Mesendoderm (in vitro differentiated cells): ENCODE results near the gene DDX28.

Source experiments
- DNase-seq: peaks from one replicate; pipeline ENCODE4 v3.0.0; 2013
- H2AK5ac ChIP-seq: 2 replicates; pipeline ENCODE4 v1.6.1; 2013; ENCODE audit warnings: low read length, inconsistent platforms
- H2BK120ac ChIP-seq: 2 replicates; pipeline ENCODE4 v1.6.1; 2013; ENCODE audit warnings: low read depth, mild to moderate bottlenecking, low read length, moderate library complexity, mixed read lengths
- H2BK15ac ChIP-seq: replicated peaks from 2 replicates; pipeline ENCODE4 v1.6.1; 2013; ENCODE audit warnings: low read depth, mild to moderate bottlenecking, moderate library complexity
- H2BK5ac ChIP-seq: 2 replicates; pipeline ENCODE4 v1.6.1; 2013; ENCODE audit warnings: low read length, inconsistent platforms
- H3K18ac ChIP-seq: 2 replicates; pipeline ENCODE4 v1.6.1; 2013; ENCODE audit warnings: mild to moderate bottlenecking, low read length, mixed read lengths
- H3K23ac ChIP-seq: one replicate; pipeline ENCODE4 v1.6.1; 2013; ENCODE audit warnings: low read length
- H3K27ac ChIP-seq: 2 replicates; pipeline ENCODE4 v1.5.1; 2013; ENCODE audit warnings: low read depth, mild to moderate bottlenecking, inconsistent platforms, low read length, moderate library complexity
- H3K27me3 ChIP-seq: 2 replicates; pipeline ENCODE4 v1.6.1; 2013; ENCODE audit warnings: low read length, control low read depth, mild to moderate bottlenecking, inconsistent platforms; ENCODE audit not compliant: insufficient read depth, poor library complexity
- H3K36me3 ChIP-seq: 2 replicates; pipeline ENCODE4 v1.6.1; 2013; ENCODE audit warnings: low read length, inconsistent platforms; ENCODE audit not compliant: control insufficient read depth, insufficient read depth
- H3K4ac ChIP-seq: one replicate; pipeline ENCODE4 v1.6.1; 2013; ENCODE audit warnings: low read depth, mild to moderate bottlenecking, low read length, moderate library complexity
- H3K4me1 ChIP-seq: 2 replicates; pipeline ENCODE4 v1.6.1; 2013; ENCODE audit warnings: low read depth, low read length, inconsistent platforms; ENCODE audit not compliant: control insufficient read depth
- H3K4me2 ChIP-seq: 2 replicates; pipeline ENCODE4 v1.6.1; 2013; ENCODE audit warnings: low read length
- H3K4me3 ChIP-seq: 2 replicates; pipeline ENCODE4 v1.5.1; 2013; ENCODE audit warnings: mild to moderate bottlenecking, low read length
- H3K56ac ChIP-seq: one replicate; pipeline ENCODE4 v1.6.1; 2013; ENCODE audit warnings: low read length
- H3K79me1 ChIP-seq: 2 replicates; pipeline ENCODE4 v1.6.1; 2013; ENCODE audit warnings: low read length, inconsistent platforms
- H3K79me2 ChIP-seq: 2 replicates; pipeline ENCODE4 v1.6.1; 2013; ENCODE audit warnings: mild to moderate bottlenecking, low read length; ENCODE audit not compliant: control insufficient read depth, insufficient read depth
- H3K9ac ChIP-seq: 2 replicates; pipeline ENCODE4 v1.6.1; 2013; ENCODE audit warnings: low read length, inconsistent platforms
- H4K5ac ChIP-seq: one replicate; pipeline ENCODE4 v1.6.1; 2013; ENCODE audit warnings: low read length
- H4K8ac ChIP-seq: one replicate; pipeline ENCODE4 v1.6.1; 2013; ENCODE audit warnings: low read depth, mild to moderate bottlenecking, control low read depth, low read length, moderate library complexity
- WGBS: extraction: QIAGEN DNeasy Blood & Tissue Kit; methylation state at CpG from one replicate; pipeline ENCODE4 v1.1.7; 2013; ENCODE audit warnings: low lambda C conversion rate, missing lambda C conversion rate; ENCODE audit not compliant: insufficient coverage; ENCODE audit errors: extremely low coverage; 5-methylcytosine and 5-hydroxymethylcytosine counted together

Gene DDX28

GRCh38 chr16:68062910-68063393 lies 39.9 kb upstream of the DDX28 start:
- Histone ChIP-seq H3K4me2 (no peak overlapping the region), H3K79me1 (no peaks in the 10 kb centered on the region), H3K9ac (no peak overlapping the region), H3K27me3 (no peaks in the 10 kb centered on the region), H3K18ac (no peak overlapping the region), H3K36me3 (peaks cover 2% of the 10 kb centered on the region), H4K5ac (no peak overlapping the region), H3K23ac (no peak overlapping the region), H2BK15ac (no peak overlapping the region), H4K8ac (no peak overlapping the region), H3K4me1 (no peaks in the 10 kb centered on the region), H2BK120ac (no peak overlapping the region), H3K79me2 (no peaks in the 10 kb centered on the region), H3K27ac (no peak overlapping the region), H3K4ac (no peak overlapping the region), H3K56ac (no peak overlapping the region), H3K4me3 (no peak overlapping the region), H2AK5ac (no peak overlapping the region), H2BK5ac (no peak overlapping the region)
- WGBS: no CpG with 5 or more reads among the region's 4 CpGs
- DNase-seq: no peak

GRCh38 chr16:68061396-68061795 lies 38.4 kb upstream of the DDX28 start:
- Histone ChIP-seq H2BK120ac (no peak overlapping the region), H3K18ac (no peak overlapping the region), H3K4me2 (no peak overlapping the region), H3K9ac (no peak overlapping the region), H3K79me2 (no peaks in the 10 kb centered on the region), H3K56ac (no peak overlapping the region), H3K23ac (no peak overlapping the region), H3K79me1 (no peaks in the 10 kb centered on the region), H3K4me3 (no peak overlapping the region), H2AK5ac (no peak overlapping the region), H2BK15ac (no peak overlapping the region), H3K4me1 (no peaks in the 10 kb centered on the region), H3K27ac (no peak overlapping the region), H2BK5ac (no peak overlapping the region), H4K8ac (no peak overlapping the region), H3K4ac (no peak overlapping the region), H4K5ac (no peak overlapping the region), H3K36me3 (peaks cover 2% of the 10 kb centered on the region), H3K27me3 (no peaks in the 10 kb centered on the region)
- WGBS: no CpG with 5 or more reads among the region's 3 CpGs
- DNase-seq: no peak

GRCh38 chr16:68059804-68060203 lies 36.8 kb upstream of the DDX28 start:
- no peak overlapping the region for H3K27ac ChIP-seq
- no peak overlapping the region for H2BK15ac ChIP-seq
- H3K79me1 ChIP-seq: no peaks in the 10 kb centered on the region
- no peak overlapping the region for H3K4me3 ChIP-seq
- H3K18ac ChIP-seq: no peak overlapping the region
- no peaks in the 10 kb centered on the region for H3K79me2 ChIP-seq
- no peak overlapping the region for H4K5ac ChIP-seq
- H2BK120ac ChIP-seq: no peak overlapping the region
- no peak overlapping the region for H3K23ac ChIP-seq
- H3K4me2 ChIP-seq: no peak overlapping the region
- H3K56ac ChIP-seq: no peak overlapping the region
- no peaks in the 10 kb centered on the region for H3K27me3 ChIP-seq
- no peak for DNase-seq
- no peaks in the 10 kb centered on the region for H3K4me1 ChIP-seq
- H3K4ac ChIP-seq: no peak overlapping the region
- no peak overlapping the region for H2AK5ac ChIP-seq
- no peak overlapping the region for H4K8ac ChIP-seq
- no peak overlapping the region for H3K9ac ChIP-seq
- no peak overlapping the region for H2BK5ac ChIP-seq
- H3K36me3 ChIP-seq: no peaks in the 10 kb centered on the region

- no CpG with 5 or more reads among the region's 3 CpGs for WGBS
- Histone ChIP-seq H2AK5ac (no peak overlapping the region), H2BK15ac (no peak overlapping the region)
These were observed 32.4 kb upstream of the DDX28 start for GRCh38 chr16:68055395-68055794.

GRCh38 chr16:68049449-68049848 lies 26.4 kb upstream of the DDX28 start:
- H3K4me1 ChIP-seq: no peaks in the 10 kb centered on the region
- no peak overlapping the region for H3K4ac ChIP-seq
- H2BK5ac ChIP-seq: no peak overlapping the region
- H3K27ac ChIP-seq: no peak overlapping the region
- H3K56ac ChIP-seq: no peak overlapping the region
- H3K36me3 ChIP-seq: peaks cover 3% of the 10 kb centered on the region
- H3K79me2 ChIP-seq: no peaks in the 10 kb centered on the region
- no peak overlapping the region for H3K23ac ChIP-seq
- no peak overlapping the region for H4K5ac ChIP-seq
- DNase-seq: no peak
- no peaks in the 10 kb centered on the region for H3K79me1 ChIP-seq
- no peak overlapping the region for H3K4me2 ChIP-seq
- no peaks in the 10 kb centered on the region for H3K27me3 ChIP-seq
- no peak overlapping the region for H2AK5ac ChIP-seq
- no peak overlapping the region for H2BK15ac ChIP-seq
- H2BK120ac ChIP-seq: no peak overlapping the region
- no CpG with 5 or more reads among the region's 2 CpGs for WGBS
- H3K4me3 ChIP-seq: no peak overlapping the region
- no peak overlapping the region for H3K18ac ChIP-seq
- H4K8ac ChIP-seq: no peak overlapping the region
- no peak overlapping the region for H3K9ac ChIP-seq

More at GRCh38 chr16:68055395-68055794, 32.4 kb upstream of the DDX28 start:
- Histone ChIP-seq H3K4me3 (no peak overlapping the region), H3K79me2 (no peaks in the 10 kb centered on the region), H4K8ac (no peak overlapping the region), H4K5ac (no peak overlapping the region), H3K79me1 (no peaks in the 10 kb centered on the region), H3K36me3 (peaks cover 3% of the 10 kb centered on the region), H3K4me2 (no peak overlapping the region), H3K4ac (no peak overlapping the region), H3K4me1 (no peaks in the 10 kb centered on the region), H3K18ac (no peak overlapping the region), H2BK120ac (no peak overlapping the region), H3K56ac (no peak overlapping the region), H3K9ac (no peak overlapping the region), H3K27me3 (no peaks in the 10 kb centered on the region), H3K23ac (no peak overlapping the region), H2BK5ac (no peak overlapping the region), H3K27ac (no peak overlapping the region)
- DNase-seq: no peak

GRCh38 chr16:68047987-68048386 lies 25.0 kb upstream of the DDX28 start:
- Histone ChIP-seq H3K4ac (no peak overlapping the region), H3K27ac (no peak overlapping the region), H3K4me2 (no peak overlapping the region), H2BK15ac (no peak overlapping the region), H3K79me2 (no peaks in the 10 kb centered on the region), H3K79me1 (no peaks in the 10 kb centered on the region), H2BK5ac (no peak overlapping the region), H3K27me3 (no peaks in the 10 kb centered on the region), H3K23ac (no peak overlapping the region), H2AK5ac (no peak overlapping the region), H3K56ac (no peak overlapping the region), H2BK120ac (no peak overlapping the region), H4K5ac (no peak overlapping the region), H3K36me3 (no peaks in the 10 kb centered on the region), H3K4me1 (no peaks in the 10 kb centered on the region), H3K4me3 (no peak overlapping the region), H3K9ac (no peak overlapping the region), H4K8ac (no peak overlapping the region), H3K18ac (no peak overlapping the region)
- WGBS: no CpG with 5 or more reads among the region's 2 CpGs
- no peak for DNase-seq
